ENCODE data around the gene BAIAP2L1. TPM values are rescaled to one million over a fixed set of nuclear protein-coding genes. Genes with fewer than 3 reads are reported as not detected.

The BAIAP2L1 gene
- total RNA-seq, 1 experiment from 2014 or later, result 120 TPM

DNA sequence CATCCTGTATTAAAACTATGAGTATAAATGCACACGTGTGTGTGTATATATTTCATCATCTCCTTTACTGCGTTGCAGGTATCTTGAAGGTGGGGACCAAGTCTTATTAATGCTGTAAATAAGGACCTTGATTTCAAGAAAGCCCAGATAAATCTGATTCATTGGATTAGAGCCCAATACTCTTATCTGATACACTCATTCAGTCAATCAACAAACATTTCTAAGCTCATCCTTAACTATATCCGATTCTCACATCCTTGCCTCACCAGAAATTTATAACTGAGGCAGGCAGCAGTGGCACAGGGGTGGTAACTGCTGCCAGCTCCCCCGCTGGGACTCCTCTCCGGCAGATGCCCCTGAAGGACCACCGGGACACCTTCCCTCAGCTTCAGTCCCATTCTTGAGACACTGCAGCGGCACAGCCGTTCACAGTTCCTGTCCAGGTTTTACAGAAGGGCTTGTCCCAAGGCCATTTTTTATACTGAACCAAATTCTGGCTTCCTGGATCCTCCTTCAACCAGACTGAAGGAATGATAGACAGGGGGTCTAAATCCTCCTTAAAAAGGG, 65.4 kb downstream of the BAIAP2L1 start:
- ChIA-PET CTCF (no interaction called here), POLR2A (no interaction called here)
- DNase-seq (ENCODE audit: low read depth, low spot score) (no peak), ATAC-seq (no peak)
- BruUV-seq (replicated peaks), result no TSS peak
- intact Hi-C loops (cut with micrococcal nuclease; ENCODE audit: unreplicated experiment) (no loop called here), in situ Hi-C loops (cut with HindIII; ENCODE audit: low pct_unique_long_range_greater_than_20kb, low sequenced_read_pairs) (no loop called here)
- H3K36me3 ChIP-seq (ENCODE audit: control insufficient read depth, insufficient read depth, low read length), result no peaks in the 10 kb centered on the region
- H3K27me3 ChIP-seq (ENCODE audit: control insufficient read depth, insufficient read depth, low read length), result no peaks in the 10 kb centered on the region
- H3K4me1 ChIP-seq (ENCODE audit: control insufficient read depth, insufficient read depth, low read length), result peaks cover 4% of the 10 kb centered on the region
- no peaks in the 10 kb centered on the region for H3K9me3 ChIP-seq (ENCODE audit: control insufficient read depth, insufficient read depth, low read depth, low read length)
- no peak overlapping the region for H3K4me3 ChIP-seq (ENCODE audit: low read depth in 2 of 2, low read length in 2 of 2)
- H3K27ac ChIP-seq (ENCODE audit: low read length), result no peak overlapping the region
- TF ChIP-seq, protein P1, sequence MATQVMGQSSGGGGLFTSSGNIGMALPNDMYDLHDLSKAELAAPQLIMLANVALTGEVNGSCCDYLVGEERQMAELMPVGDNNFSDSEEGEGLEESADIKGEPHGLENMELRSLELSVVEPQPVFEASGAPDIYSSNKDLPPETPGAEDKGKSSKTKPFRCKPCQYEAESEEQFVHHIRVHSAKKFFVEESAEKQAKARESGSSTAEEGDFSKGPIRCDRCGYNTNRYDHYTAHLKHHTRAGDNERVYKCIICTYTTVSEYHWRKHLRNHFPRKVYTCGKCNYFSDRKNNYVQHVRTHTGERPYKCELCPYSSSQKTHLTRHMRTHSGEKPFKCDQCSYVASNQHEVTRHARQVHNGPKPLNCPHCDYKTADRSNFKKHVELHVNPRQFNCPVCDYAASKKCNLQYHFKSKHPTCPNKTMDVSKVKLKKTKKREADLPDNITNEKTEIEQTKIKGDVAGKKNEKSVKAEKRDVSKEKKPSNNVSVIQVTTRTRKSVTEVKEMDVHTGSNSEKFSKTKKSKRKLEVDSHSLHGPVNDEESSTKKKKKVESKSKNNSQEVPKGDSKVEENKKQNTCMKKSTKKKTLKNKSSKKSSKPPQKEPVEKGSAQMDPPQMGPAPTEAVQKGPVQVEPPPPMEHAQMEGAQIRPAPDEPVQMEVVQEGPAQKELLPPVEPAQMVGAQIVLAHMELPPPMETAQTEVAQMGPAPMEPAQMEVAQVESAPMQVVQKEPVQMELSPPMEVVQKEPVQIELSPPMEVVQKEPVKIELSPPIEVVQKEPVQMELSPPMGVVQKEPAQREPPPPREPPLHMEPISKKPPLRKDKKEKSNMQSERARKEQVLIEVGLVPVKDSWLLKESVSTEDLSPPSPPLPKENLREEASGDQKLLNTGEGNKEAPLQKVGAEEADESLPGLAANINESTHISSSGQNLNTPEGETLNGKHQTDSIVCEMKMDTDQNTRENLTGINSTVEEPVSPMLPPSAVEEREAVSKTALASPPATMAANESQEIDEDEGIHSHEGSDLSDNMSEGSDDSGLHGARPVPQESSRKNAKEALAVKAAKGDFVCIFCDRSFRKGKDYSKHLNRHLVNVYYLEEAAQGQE (IDR thresholded peaks at IDR 0.05; ENCODE audit: insufficient read depth in 1 of 2, low read depth in 2 of 2, low read length in 1 of 2), result no peak
- no peak for TF ChIP-seq TCF7L2 (IDR thresholded peaks at IDR 0.05; ENCODE audit: low read depth, low read length)
- TF ChIP-seq, protein P2, sequence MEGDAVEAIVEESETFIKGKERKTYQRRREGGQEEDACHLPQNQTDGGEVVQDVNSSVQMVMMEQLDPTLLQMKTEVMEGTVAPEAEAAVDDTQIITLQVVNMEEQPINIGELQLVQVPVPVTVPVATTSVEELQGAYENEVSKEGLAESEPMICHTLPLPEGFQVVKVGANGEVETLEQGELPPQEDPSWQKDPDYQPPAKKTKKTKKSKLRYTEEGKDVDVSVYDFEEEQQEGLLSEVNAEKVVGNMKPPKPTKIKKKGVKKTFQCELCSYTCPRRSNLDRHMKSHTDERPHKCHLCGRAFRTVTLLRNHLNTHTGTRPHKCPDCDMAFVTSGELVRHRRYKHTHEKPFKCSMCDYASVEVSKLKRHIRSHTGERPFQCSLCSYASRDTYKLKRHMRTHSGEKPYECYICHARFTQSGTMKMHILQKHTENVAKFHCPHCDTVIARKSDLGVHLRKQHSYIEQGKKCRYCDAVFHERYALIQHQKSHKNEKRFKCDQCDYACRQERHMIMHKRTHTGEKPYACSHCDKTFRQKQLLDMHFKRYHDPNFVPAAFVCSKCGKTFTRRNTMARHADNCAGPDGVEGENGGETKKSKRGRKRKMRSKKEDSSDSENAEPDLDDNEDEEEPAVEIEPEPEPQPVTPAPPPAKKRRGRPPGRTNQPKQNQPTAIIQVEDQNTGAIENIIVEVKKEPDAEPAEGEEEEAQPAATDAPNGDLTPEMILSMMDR (IDR thresholded peaks at IDR 0.05), result no peak
- no peak for TF ChIP-seq SIN3A (IDR thresholded peaks at IDR 0.05; ENCODE audit: borderline replicate concordance, insufficient read depth, low read depth, low read length)
- TF ChIP-seq POLR2AphosphoS5 (IDR thresholded peaks at IDR 0.05; ENCODE audit: low read depth, low read length), result no peak

DNA sequence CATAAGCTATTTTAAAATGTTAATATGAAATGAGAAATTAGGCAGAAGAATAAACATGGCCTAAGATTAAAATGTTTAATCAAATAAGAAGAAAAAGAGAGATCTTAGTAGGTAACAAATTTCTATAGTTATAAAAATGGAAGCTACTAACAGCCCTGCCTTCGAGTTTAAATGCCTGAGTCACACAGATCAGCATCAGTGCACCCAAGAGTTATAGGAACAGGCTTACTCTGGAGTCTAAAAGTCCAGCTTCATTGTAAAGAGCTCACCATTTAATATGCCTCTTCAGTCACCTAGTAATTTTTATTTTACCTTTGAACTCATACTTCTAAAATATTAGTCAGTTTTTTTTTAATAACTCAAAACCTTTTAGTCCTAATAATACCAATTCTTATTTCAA, 66.8 kb downstream of the BAIAP2L1 start:
- H3K4me3 ChIP-seq (ENCODE audit: low read depth in 2 of 2, low read length in 2 of 2), result no peak overlapping the region
- no peaks in the 10 kb centered on the region for H3K9me3 ChIP-seq (ENCODE audit: control insufficient read depth, insufficient read depth, low read depth, low read length)
- ChIA-PET CTCF (no interaction called here), POLR2A (interaction anchor here (0.6 kb wide), 1 partner anchor 83 kb away, joined by 4 read pairs; no protein-coding TSS in a partner anchor)
- no peaks in the 10 kb centered on the region for H3K36me3 ChIP-seq (ENCODE audit: control insufficient read depth, insufficient read depth, low read length)
- TF ChIP-seq, protein P1 (IDR thresholded peaks at IDR 0.05; ENCODE audit: insufficient read depth in 1 of 2, low read depth in 2 of 2, low read length in 1 of 2), result no peak
- TF ChIP-seq POLR2AphosphoS5 (IDR thresholded peaks at IDR 0.05; ENCODE audit: low read depth, low read length), result no peak
- TF ChIP-seq SIN3A (IDR thresholded peaks at IDR 0.05; ENCODE audit: borderline replicate concordance, insufficient read depth, low read depth, low read length), result no peak
- TF ChIP-seq, protein P2 (IDR thresholded peaks at IDR 0.05), result no peak
- no peak for TF ChIP-seq TCF7L2 (IDR thresholded peaks at IDR 0.05; ENCODE audit: low read depth, low read length)
- DNase-seq (ENCODE audit: low read depth, low spot score), result no peak
- in situ Hi-C loops (cut with HindIII; ENCODE audit: low pct_unique_long_range_greater_than_20kb, low sequenced_read_pairs) (no loop called here), intact Hi-C loops (cut with micrococcal nuclease; ENCODE audit: unreplicated experiment) (no loop called here)
- H3K4me1 ChIP-seq (ENCODE audit: control insufficient read depth, insufficient read depth, low read length), result peaks cover 4% of the 10 kb centered on the region
- H3K27ac ChIP-seq (ENCODE audit: low read length), result 0 out of 2 replicates have a peak overlapping the region, but pooled peaks have one; percentile 6
- no peaks in the 10 kb centered on the region for H3K27me3 ChIP-seq (ENCODE audit: control insufficient read depth, insufficient read depth, low read length)
- ATAC-seq, result no peak
- BruUV-seq (replicated peaks), result no TSS peak

Data from Panc1 (cell line).